Vagina (tissue), 2 donors: Measurements from ENCODE around the gene NCOR2. TPM values are rescaled to one million over a fixed set of nuclear protein-coding genes. Genes with fewer than 3 reads are reported as not detected.

Source experiments
- DNase-seq, 2 donors: peaks; one replicate each; pipeline ENCODE4 v3.0.0-alpha.2; 2017; ENCODE audit errors: extremely low spot score in 2 of 2
- H3K27ac ChIP-seq: fragments of 200-600 bp; sonication (generic); one replicate; pipeline ENCODE4 v1.5.1; 2019
- H3K27me3 ChIP-seq: fragments of 200-600 bp; sonication (generic); one replicate; pipeline ENCODE4 v1.5.1; 2019
- H3K36me3 ChIP-seq, 2 donors: fragments of 200-600 bp; sonication (generic); one replicate each; pipeline ENCODE4 v1.5.1; 2017 to 2019
- H3K4me1 ChIP-seq: fragments of 200-600 bp; sonication (generic); one replicate; pipeline ENCODE4 v1.5.1; 2019
- H3K4me3 ChIP-seq, 2 donors: fragments of 200-600 bp; sonication (generic); 1 replicate in 1 of 2; 2 replicates in 1 of 2; pipeline ENCODE4 v1.5.1; 2016 to 2019
- H3K9me3 ChIP-seq: fragments of 200-600 bp; sonication (generic); one replicate; pipeline ENCODE4 v1.5.1; 2019
- CTCF ChIP-seq, 3 experiments: fragments of 450-650 bp in 2 of 3; fragments of 200-600 bp in 1 of 3; sonication (generic) in 1 of 3; IDR thresholded peaks; one replicate each; pipeline ENCODE4 v1.5.1; 2017 to 2019; ENCODE audit warnings: antibody characterized with exemption in 3 of 3, mild to moderate bottlenecking in 2 of 3, moderate library complexity in 2 of 3
- POLR2A ChIP-seq, 2 donors: fragments of 450-650 bp; IDR thresholded peaks; one replicate each; pipeline ENCODE4 v1.6.1; 2017; ENCODE audit warnings: antibody characterized with exemption in 2 of 2, mild to moderate bottlenecking in 2 of 2, moderate library complexity in 2 of 2
- POLR2AphosphoS5 ChIP-seq, 2 donors: sonication (generic); formaldehyde crosslinking; IDR thresholded peaks; one replicate each; pipeline ENCODE4 v1.9.0; 2017; ENCODE audit warnings: antibody characterized with exemption in 2 of 2, mild to moderate bottlenecking in 2 of 2, low read depth in 1 of 2; ENCODE audit not compliant: insufficient read depth in 1 of 2
- intact Hi-C: fragments of 100-400 bp; cut with DNase I; formaldehyde crosslinking; loops from one replicate; pipeline ENCODE4 v1.15.1; 2023
- total RNA-seq: library from RNA; depleted of rRNA; stranded (reverse); fragments of >200 nt; gene quantifications from one replicate; pipeline ENCODE4 v1.2.3, GENCODE V29; 2016

NCOR2 gene
- total RNA-seq, 1 donor from 2014 or later = 120 TPM

GRCh38 chr12:124538194-124539082 is 29.0 kb downstream of the NCOR2 start:
- Histone ChIP-seq H3K9me3 (no peaks in the 10 kb centered on the region), H3K27me3 (no peaks in the 10 kb centered on the region), H3K4me1 (peaks cover 52% of the 10 kb centered on the region), H3K4me3 (no peak overlapping the region), H3K27ac (peak overlapping the region; percentile 68), H3K36me3 (no peaks in the 10 kb centered on the region)
- TF ChIP-seq POLR2AphosphoS5 (IDR thresholded peaks at IDR 0.05; ENCODE audit: insufficient read depth in 1 of 2, low read depth in 1 of 2) (no peak), CTCF (IDR thresholded peaks at IDR 0.05) (no peak), POLR2A (IDR thresholded peaks at IDR 0.05) (no peak)
- intact Hi-C loops = no loop called here
- no peak for DNase-seq

GRCh38 chr12:124537525-124538193 is 29.8 kb downstream of the NCOR2 start:
- Histone ChIP-seq H3K27me3 (no peaks in the 10 kb centered on the region), H3K9me3 (no peaks in the 10 kb centered on the region), H3K4me1 (peaks cover 44% of the 10 kb centered on the region), H3K27ac (peak overlapping the region; percentile 68), H3K36me3 (no peaks in the 10 kb centered on the region), H3K4me3 (no peak overlapping the region)
- TF ChIP-seq POLR2AphosphoS5 (IDR thresholded peaks at IDR 0.05; ENCODE audit: insufficient read depth in 1 of 2, low read depth in 1 of 2) = no peak
- no peak for TF ChIP-seq CTCF (IDR thresholded peaks at IDR 0.05)
- no peak for TF ChIP-seq POLR2A (IDR thresholded peaks at IDR 0.05)
- intact Hi-C loops = no loop called here
- DNase-seq = no peak

GRCh38 chr12:124536641-124537040 is 30.8 kb downstream of the NCOR2 start:
- Histone ChIP-seq H3K4me1 (peaks cover 41% of the 10 kb centered on the region), H3K27ac (no peak overlapping the region), H3K9me3 (no peaks in the 10 kb centered on the region), H3K27me3 (no peaks in the 10 kb centered on the region), H3K36me3 (no peaks in the 10 kb centered on the region), H3K4me3 (no peak overlapping the region)
- intact Hi-C loops = no loop called here
- DNase-seq = no peak
- TF ChIP-seq POLR2A (IDR thresholded peaks at IDR 0.05) = no peak
- TF ChIP-seq POLR2AphosphoS5 (IDR thresholded peaks at IDR 0.05; ENCODE audit: insufficient read depth in 1 of 2, low read depth in 1 of 2) = no peak
- TF ChIP-seq CTCF (IDR thresholded peaks at IDR 0.05) = no peak

GRCh38 chr12:124534776-124535740 is 32.4 kb downstream of the NCOR2 start:
- no peaks in the 10 kb centered on the region for H3K27me3 ChIP-seq
- intact Hi-C loops = no loop called here
- H3K4me3 ChIP-seq = no peak overlapping the region
- DNase-seq = no peak
- H3K36me3 ChIP-seq = no peaks in the 10 kb centered on the region
- H3K9me3 ChIP-seq = no peaks in the 10 kb centered on the region
- TF ChIP-seq POLR2AphosphoS5 (IDR thresholded peaks at IDR 0.05; ENCODE audit: insufficient read depth in 1 of 2, low read depth in 1 of 2) = no peak
- no peak for TF ChIP-seq CTCF (IDR thresholded peaks at IDR 0.05)
- TF ChIP-seq POLR2A (IDR thresholded peaks at IDR 0.05) = no peak
- H3K27ac ChIP-seq = no peak overlapping the region
- peaks cover 48% of the 10 kb centered on the region for H3K4me1 ChIP-seq
